H1 (cell line): ENCODE results near the gene EML4. TPM values are rescaled to one million over a fixed set of nuclear protein-coding genes. Genes with fewer than 3 reads are reported as not detected.

ENCODE experiments used
- CTCF ChIA-PET: fragments of 300-600 bp; sonication (Branson Sonifier 250); formaldehyde crosslinking; loops from one replicate; lab custom pipeline; 2021; ENCODE audit not compliant: partially characterized antibody; lab: Charles Lee
- POLR2A ChIA-PET: fragments of 300-600 bp; sonication (Branson Sonifier 250); formaldehyde crosslinking; loops from one replicate; lab custom pipeline; 2021; ENCODE audit warnings: inconsistent platforms; ENCODE audit not compliant: partially characterized antibody; lab: Charles Lee
- DNase-seq, 2 experiments: peaks; one replicate each; pipeline versions ENCODE4 v3.0.0 to v3.0.0-alpha.2; 2010 to 2022; ENCODE audit warnings: low spot score in 2 of 2, low read depth in 1 of 2, mixed read lengths in 1 of 2
- FAIRE-seq: peaks from 2 replicates; lab custom pipeline; 2011; peaks lifted over from hg19 to GRCh38; lab: Jason Lieb, UNC
- H2AFZ ChIP-seq: 2 replicates; pipeline ENCODE4 v1.8.1; 2012; ENCODE audit warnings: low read length, inconsistent platforms
- H2AK5ac ChIP-seq: 2 replicates; pipeline ENCODE4 v1.6.1; 2013; ENCODE audit warnings: low read depth, low read length
- H2BK120ac ChIP-seq: replicated peaks from 2 replicates; pipeline ENCODE3; 2013; ENCODE audit warnings: low read depth, low read length, inconsistent platforms
- H2BK12ac ChIP-seq: 2 replicates; pipeline ENCODE4 v1.6.1; 2013; ENCODE audit warnings: low read depth, low read length
- H2BK15ac ChIP-seq: 2 replicates; pipeline ENCODE4 v1.6.1; 2013; ENCODE audit warnings: low read length
- H2BK20ac ChIP-seq: 2 replicates; pipeline ENCODE4 v1.6.1; 2013; ENCODE audit warnings: low read length
- H2BK5ac ChIP-seq: 2 replicates; pipeline ENCODE4 v1.6.1; 2013; ENCODE audit warnings: low read depth, low read length
- H3K14ac ChIP-seq: 2 replicates; pipeline ENCODE4 v1.6.1; 2013; ENCODE audit warnings: inconsistent platforms; ENCODE audit not compliant: insufficient read length
- H3K18ac ChIP-seq: 2 replicates; pipeline ENCODE4 v1.6.1; 2013; ENCODE audit warnings: low read length; ENCODE audit errors: extremely low read depth
- H3K23ac ChIP-seq: 2 replicates; pipeline ENCODE4 v1.6.1; 2013; ENCODE audit warnings: inconsistent platforms; ENCODE audit not compliant: insufficient read length
- H3K23me2 ChIP-seq: 2 replicates; pipeline ENCODE4 v1.6.1; 2013; ENCODE audit warnings: low read depth, low read length
- H3K27ac ChIP-seq: 2 replicates; pipeline ENCODE4 v1.6.1; 2011; ENCODE audit warnings: low read depth, low read length, inconsistent platforms
- H3K27me3 ChIP-seq, 4 experiments: replicated peaks in 1 of 4; 1 replicate in 1 of 4; 2 replicates in 3 of 4; pipeline versions ENCODE4 v1.6.1 to v1.8.1; 2011 to 2013; ENCODE audit warnings: low read length in 3 of 4, mild to moderate bottlenecking in 3 of 4, inconsistent platforms in 2 of 4, mixed read lengths in 2 of 4, moderate library complexity in 1 of 4; ENCODE audit not compliant: control insufficient read depth in 3 of 4, insufficient read depth in 3 of 4; ENCODE audit errors: extremely low read depth in 1 of 4
- H3K36me3 ChIP-seq, 4 experiments: 2 replicates each; pipeline versions ENCODE4 v1.6.1 to v1.8.1; 2011 to 2013; ENCODE audit warnings: mild to moderate bottlenecking in 4 of 4, low read length in 3 of 4, moderate library complexity in 2 of 4, control low read depth in 1 of 4, inconsistent platforms in 1 of 4; ENCODE audit not compliant: insufficient read depth in 4 of 4, control insufficient read depth in 2 of 4
- H3K4ac ChIP-seq: replicated peaks from 2 replicates; pipeline ENCODE3; 2013; ENCODE audit warnings: low read length, low read depth, mixed read lengths, inconsistent platforms; ENCODE audit not compliant: insufficient read length
- H3K4me1 ChIP-seq, 4 experiments: replicated peaks in 1 of 4; 1 replicate in 1 of 4; 2 replicates in 3 of 4; pipeline versions ENCODE4 v1.6.1 to v1.8.1; 2011 to 2013; ENCODE audit warnings: low read length in 3 of 4, inconsistent platforms in 2 of 4, mixed read lengths in 1 of 4; ENCODE audit not compliant: insufficient read depth in 4 of 4, control insufficient read depth in 3 of 4
- H3K4me2 ChIP-seq, 2 experiments: 2 replicates each; pipeline versions ENCODE4 v1.6.1 to v1.8.1; 2011 to 2013; ENCODE audit warnings: low read depth in 2 of 2, low read length in 2 of 2, control low read depth in 1 of 2, inconsistent platforms in 1 of 2, mild to moderate bottlenecking in 1 of 2; ENCODE audit not compliant: insufficient read depth in 1 of 2
- H3K4me3 ChIP-seq, 4 experiments: fragments of 200-600, 300-600 bp in 1 of 4; sonication (generic), shearing (Covaris generic), sonication (Bioruptor Twin) in 1 of 4; 2 replicates each; pipeline versions ENCODE4 v1.5.1 to v1.8.1; 2011 to 2016; ENCODE audit warnings: low read length in 4 of 4, low read depth in 3 of 4, control low read depth in 2 of 4, inconsistent platforms in 2 of 4, mild to moderate bottlenecking in 2 of 4, mixed read lengths in 1 of 4, moderate library complexity in 1 of 4; ENCODE audit not compliant: insufficient read depth in 2 of 4; ENCODE audit errors: extremely low read depth in 1 of 4
- H3K56ac ChIP-seq: replicated peaks from 2 replicates; pipeline ENCODE3; 2013; ENCODE audit warnings: low read depth, mild to moderate bottlenecking, mixed read lengths, low read length, inconsistent platforms; ENCODE audit not compliant: insufficient read length
- H3K79me1 ChIP-seq: 2 replicates; pipeline ENCODE4 v1.6.1; 2013; ENCODE audit warnings: low read depth, low read length, control low read depth
- H3K79me2 ChIP-seq, 2 experiments: 2 replicates each; pipeline versions ENCODE4 v1.6.1 to v1.8.1; 2012 to 2013; ENCODE audit warnings: low read length in 2 of 2, mild to moderate bottlenecking in 2 of 2, inconsistent platforms in 1 of 2; ENCODE audit not compliant: insufficient read depth in 2 of 2, control insufficient read depth in 1 of 2
- H3K9ac ChIP-seq, 4 experiments: replicated peaks in 1 of 4; 1 replicate in 1 of 4; 2 replicates in 3 of 4; pipeline versions ENCODE4 v1.6.1 to v1.8.1; 2011 to 2013; ENCODE audit warnings: low read depth in 3 of 4, low read length in 3 of 4, control low read depth in 2 of 4, mild to moderate bottlenecking in 2 of 4, moderate library complexity in 2 of 4, inconsistent platforms in 1 of 4; ENCODE audit errors: extremely low read depth in 1 of 4
- H3K9me3 ChIP-seq, 2 experiments: 2 replicates each; pipeline versions ENCODE4 v1.6.1 to v1.8.1; 2012 to 2013; ENCODE audit warnings: mild to moderate bottlenecking in 2 of 2, moderate library complexity in 2 of 2, control low read depth in 1 of 2, inconsistent platforms in 1 of 2, low read depth in 1 of 2, low read length in 1 of 2, mixed read lengths in 1 of 2; ENCODE audit not compliant: insufficient read depth in 2 of 2
- H4K20me1 ChIP-seq, 2 experiments: replicated peaks in 1 of 2; 2 replicates each; pipeline versions ENCODE3 to v1.8.1; 2011 to 2013; ENCODE audit warnings: inconsistent platforms in 2 of 2, low read length in 2 of 2, mild to moderate bottlenecking in 1 of 2; ENCODE audit not compliant: insufficient read depth in 2 of 2, control insufficient read depth in 1 of 2
- H4K5ac ChIP-seq: 2 replicates; pipeline ENCODE4 v1.6.1; 2013; ENCODE audit warnings: low read length, low read depth, mixed read lengths, inconsistent platforms; ENCODE audit not compliant: insufficient read length
- H4K8ac ChIP-seq: 2 replicates; pipeline ENCODE4 v1.8.0; 2013; ENCODE audit warnings: mild to moderate bottlenecking, moderate library complexity, low read length, inconsistent platforms; ENCODE audit not compliant: insufficient read depth; ENCODE audit errors: extremely low read depth
- H4K91ac ChIP-seq: replicated peaks from 2 replicates; pipeline ENCODE3; 2013; ENCODE audit warnings: low read length, mixed read lengths, inconsistent platforms; ENCODE audit not compliant: insufficient read length
- CBX5 ChIP-seq: fragments of 300-800, 300-1000 bp; sonication (generic); IDR thresholded peaks from 2 replicates; pipeline ENCODE4 v1.7.1; 2016; ENCODE audit warnings: antibody characterized with exemption, low read length, low read depth
- HDAC6 ChIP-seq: IDR thresholded peaks from one replicate; pipeline ENCODE4 v1.7.1; 2012; ENCODE audit warnings: low read depth, mild to moderate bottlenecking, inconsistent platforms, low read length, moderate library complexity
- NANOG ChIP-seq: IDR thresholded peaks from 2 replicates; pipeline ENCODE4 v1.6.1; 2011; ENCODE audit warnings: low read length, low read depth, mild to moderate bottlenecking, inconsistent platforms; ENCODE audit not compliant: insufficient read depth, poor library complexity, severe bottlenecking
- RBBP5 ChIP-seq: IDR thresholded peaks from 2 replicates; pipeline ENCODE4 v1.7.1; 2012; ENCODE audit warnings: low read depth, mild to moderate bottlenecking, inconsistent platforms, low read length, moderate library complexity, borderline replicate concordance
- SIX5 ChIP-seq: IDR thresholded peaks from 2 replicates; pipeline ENCODE4 v1.6.1; 2011; ENCODE audit warnings: mild to moderate bottlenecking, low read depth, low read length
- TEAD4 ChIP-seq: IDR thresholded peaks from 2 replicates; pipeline ENCODE4 v1.6.1; 2012; ENCODE audit warnings: low read depth, low read length, inconsistent platforms, mixed read lengths
- WGBS, 2 experiments: shearing (Covaris generic) in 1 of 2; methylation state at CpG; one replicate each; pipeline versions ENCODE4 v1.1.6 to v1.1.7; 2013 to 2015; ENCODE audit warnings: low lambda C conversion rate in 2 of 2, mixed read lengths in 2 of 2, inconsistent platforms in 1 of 2, low coverage in 1 of 2, missing lambda C conversion rate in 1 of 2; ENCODE audit not compliant: insufficient replicate concordance in 2 of 2, insufficient coverage in 1 of 2, insufficient read length in 1 of 2; ENCODE audit errors: extremely low coverage in 1 of 2, missing lambda C conversion rate in 1 of 2; 5-methylcytosine and 5-hydroxymethylcytosine counted together
- polyA plus RNA-seq, 7 experiments: library from polyadenylated mRNA; depleted of rRNA in 3 of 7; stranded (reverse) in 5 of 7; unstranded in 2 of 7; fragments of >200 nt in 5 of 7; fragments of 200-250 nt in 2 of 7; gene quantifications; 1 replicate in 5 of 7; 2 replicates in 1 of 7; 4 replicates in 1 of 7; pipeline versions ENCODE4 v1.2.1 to v1.2.3, GENCODE V29; 2011 to 2013; ENCODE audit warnings: missing spikeins in 2 of 7, mixed read lengths in 2 of 7
- total RNA-seq: library from RNA; stranded (reverse); fragmentation: NEBNext Ultra II Directional; extraction: Animal tissue kit (Norgen Biotek cat#: 25700); gene quantifications from 2 replicates; pipeline ENCODE4 v1.2.1, GENCODE V29; 2021

The EML4 gene
- total and polyA plus RNA-seq, 2 of the 8 experiments (the other 6 are each of a cell fraction or from before 2014, with no cell fraction given), result 50.1 to 104 TPM

DNA sequence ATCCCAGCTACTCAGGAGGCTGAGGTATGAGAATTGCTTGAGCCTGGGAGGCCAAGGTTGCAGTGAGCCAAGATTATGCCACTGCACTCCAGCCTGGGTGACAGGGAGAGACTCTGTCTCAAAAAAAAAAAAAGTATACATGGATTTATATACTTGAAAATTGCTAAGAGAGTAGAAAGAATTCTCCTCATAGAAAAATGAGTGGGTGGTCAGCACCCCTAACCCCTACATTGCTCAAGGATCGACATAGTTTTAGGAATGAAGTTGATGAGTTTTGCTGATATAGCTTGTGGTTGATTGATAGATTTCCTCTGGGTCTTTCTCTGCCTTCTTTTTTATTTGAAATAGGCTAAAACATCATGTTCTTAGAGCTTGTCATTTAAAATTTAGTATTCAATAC lies 58.9 kb downstream of the EML4 start:
- H3K36me3 ChIP-seq, result no peaks in the 10 kb centered on the region
- no peak overlapping the region for H2BK20ac ChIP-seq
- H3K79me2 ChIP-seq, result peaks cover 0 to 73% of the 10 kb centered on the region in 2 experiments; a peak in 2 of 4 replicates
- no peaks in the 10 kb centered on the region for H3K4me1 ChIP-seq
- H4K5ac ChIP-seq, result no peak overlapping the region
- no peak overlapping the region for H3K9ac ChIP-seq
- H3K56ac ChIP-seq, result no peak overlapping the region
- ChIA-PET CTCF (interaction anchor here (1.2 to 3.5 kb wide), 6 partner anchors 10 to 139 kb away, joined by 3 to 19 read pairs (median 6); no protein-coding TSS in a partner anchor), POLR2A (interaction anchor here (0.7 to 1.5 kb wide), 2 partner anchors 36 to 136 kb away, joined by 3 read pairs; no protein-coding TSS in a partner anchor)
- H2AFZ ChIP-seq, result no peak overlapping the region
- H2BK12ac ChIP-seq, result no peak overlapping the region
- no peak overlapping the region for H4K8ac ChIP-seq
- no peak overlapping the region for H3K4ac ChIP-seq
- no peak overlapping the region for H3K27ac ChIP-seq
- H3K4me3 ChIP-seq, result no peak overlapping the region
- H2BK5ac ChIP-seq, result no peak overlapping the region
- H3K18ac ChIP-seq, result no peak overlapping the region
- no peaks in the 10 kb centered on the region for H3K27me3 ChIP-seq
- no peak overlapping the region for H2AK5ac ChIP-seq
- H2BK120ac ChIP-seq, result no peak overlapping the region
- no peak for DNase-seq
- H3K9me3 ChIP-seq, result no peaks in the 10 kb centered on the region
- no peak overlapping the region for H2BK15ac ChIP-seq
- FAIRE-seq, result no peak
- no peak overlapping the region for H3K14ac ChIP-seq
- H4K91ac ChIP-seq, result no peak overlapping the region
- 100% methylated on average over 1 of the region's 1 CpG; no CpG with 5 or more reads in 1 of the 2 experiments for WGBS, 2 experiments
- H3K23ac ChIP-seq, result no peak overlapping the region
- no peak overlapping the region for H3K4me2 ChIP-seq
- no peaks in the 10 kb centered on the region for H3K23me2 ChIP-seq
- H4K20me1 ChIP-seq, result peaks cover 1 to 11% of the 10 kb centered on the region in 2 experiments
- no peaks in the 10 kb centered on the region; the same call in 1 of the 2 replicates for H3K79me1 ChIP-seq
- TF ChIP-seq CBX5 (no peak), NANOG (no peak), HDAC6 (no peak), RBBP5 (no peak), SIX5 (no peak), TEAD4 (no peak)
